ENCODE measurements around the gene AMACR.
"Not testable (repeated sequence)": the region's sequence is repeated elsewhere in the genome, so short reads cannot be mapped to it uniquely, and the experiment has no call there.

The AMACR gene

GRCh38 chr5:34035756-34036155 is 27.9 kb upstream of the AMACR start:
- DNase-seq: no peak

DNA sequence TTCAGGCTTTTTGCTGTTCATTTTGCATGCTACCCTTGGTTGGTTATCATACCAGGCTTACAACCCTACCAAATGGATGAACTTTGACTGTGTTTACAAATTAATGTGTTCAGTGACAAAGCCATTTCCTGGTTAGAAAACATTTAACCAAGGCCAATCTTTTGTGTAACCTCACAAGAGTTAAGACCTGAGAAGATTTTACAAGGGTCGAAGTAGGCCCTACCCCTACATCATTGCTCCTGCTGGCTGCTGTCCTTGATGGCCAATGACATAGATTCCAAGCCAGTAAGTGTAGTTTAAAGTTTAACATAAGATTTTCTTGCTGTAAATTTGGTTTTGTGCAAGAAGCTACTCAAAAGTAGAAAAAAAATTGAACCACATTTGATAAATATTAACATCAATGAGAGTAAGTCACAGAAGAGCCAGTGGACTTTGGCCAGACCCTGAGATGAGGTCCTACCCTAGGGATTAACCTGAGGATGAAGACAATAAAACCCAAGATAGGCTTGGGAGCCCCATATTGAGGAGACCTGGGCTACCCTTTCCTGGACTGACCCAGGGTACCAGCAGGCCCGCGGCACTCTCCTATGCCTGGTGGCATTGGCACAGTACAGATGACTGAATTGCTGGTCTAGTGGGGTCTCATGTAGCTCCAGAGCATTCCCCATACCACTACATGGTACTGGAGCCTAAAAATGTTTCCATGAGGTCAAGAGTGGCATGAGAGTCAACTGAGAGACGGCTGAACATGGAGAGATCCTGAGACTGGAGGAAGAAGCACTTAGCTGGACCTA is 26.9 kb upstream of the AMACR start:
- no peak for DNase-seq

- no peak for DNase-seq
Observed at GRCh38 chr5:34031966-34032365, 24.1 kb upstream of the AMACR start.

DNA sequence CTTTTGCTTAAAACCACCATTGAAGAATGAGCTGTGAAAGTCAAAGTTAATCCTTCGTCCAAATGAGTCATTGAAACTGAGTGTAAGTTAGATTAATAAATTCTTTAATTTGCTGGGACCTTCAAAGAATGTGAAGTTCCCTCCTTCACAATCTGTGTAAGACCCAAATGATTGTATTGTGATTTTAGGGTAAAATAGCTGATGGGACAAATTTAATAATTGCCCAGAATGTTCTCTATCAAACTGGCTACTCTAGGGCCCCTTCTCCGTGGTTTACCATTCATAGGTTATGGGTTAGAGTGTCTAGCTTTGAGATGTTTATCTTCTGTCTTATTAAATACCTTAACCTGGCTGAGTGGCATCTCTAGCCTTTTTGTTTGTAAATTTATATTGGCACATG is 23.3 kb upstream of the AMACR start:
- DNase-seq: no peak

DNA sequence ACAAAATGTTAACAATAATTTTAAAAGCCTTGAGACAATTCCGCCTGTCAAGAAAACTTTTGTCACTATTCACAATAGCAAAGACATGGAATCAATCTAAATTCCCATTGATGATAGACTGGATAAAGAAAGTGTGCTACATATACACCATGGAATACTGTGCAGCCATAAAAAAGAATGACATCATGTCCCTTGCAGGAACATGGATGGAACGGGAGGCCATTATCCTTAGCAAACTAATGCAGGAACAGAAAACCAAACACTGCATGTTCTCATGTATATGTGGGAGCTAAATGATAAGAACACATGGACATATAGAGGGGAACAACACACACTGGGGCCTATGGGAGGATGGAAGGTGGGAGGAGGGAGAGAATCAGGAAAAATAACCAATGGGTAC is 22.7 kb upstream of the AMACR start:
- not testable (repeated sequence) for DNase-seq

- DNase-seq: no peak
Observed at GRCh38 chr5:34030048-34030447, 22.2 kb upstream of the AMACR start.

- DNase-seq: no peak
Observed at GRCh38 chr5:34028349-34028748, 20.5 kb upstream of the AMACR start.

- no peak for DNase-seq
Observed at GRCh38 chr5:34026089-34026761, 18.4 kb upstream of the AMACR start.

- no peak for DNase-seq
Observed at GRCh38 chr5:34022121-34022705, 14.4 kb upstream of the AMACR start.

DNA sequence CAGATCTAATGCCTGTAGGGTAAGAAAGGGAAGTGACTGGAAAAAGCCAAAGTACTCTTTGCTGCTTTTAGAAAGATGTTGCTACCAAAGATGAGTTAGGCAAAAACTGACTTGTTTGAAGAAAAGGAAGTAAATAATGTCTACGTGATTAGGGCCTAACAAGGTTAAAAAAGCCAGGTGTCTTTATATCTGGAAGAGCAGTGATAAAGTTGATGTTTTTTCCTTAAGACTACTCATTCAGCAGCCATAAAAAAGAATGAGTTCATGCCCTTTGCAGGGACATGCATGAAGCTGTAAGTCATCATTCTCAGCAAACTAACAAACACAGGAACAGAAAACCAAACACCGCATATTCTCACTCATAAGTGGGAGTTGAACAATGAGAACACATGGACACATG is 13.5 kb upstream of the AMACR start:
- no peak for DNase-seq

GRCh38 chr5:34020726-34021125 is 12.9 kb upstream of the AMACR start:
- no peak for DNase-seq

DNA sequence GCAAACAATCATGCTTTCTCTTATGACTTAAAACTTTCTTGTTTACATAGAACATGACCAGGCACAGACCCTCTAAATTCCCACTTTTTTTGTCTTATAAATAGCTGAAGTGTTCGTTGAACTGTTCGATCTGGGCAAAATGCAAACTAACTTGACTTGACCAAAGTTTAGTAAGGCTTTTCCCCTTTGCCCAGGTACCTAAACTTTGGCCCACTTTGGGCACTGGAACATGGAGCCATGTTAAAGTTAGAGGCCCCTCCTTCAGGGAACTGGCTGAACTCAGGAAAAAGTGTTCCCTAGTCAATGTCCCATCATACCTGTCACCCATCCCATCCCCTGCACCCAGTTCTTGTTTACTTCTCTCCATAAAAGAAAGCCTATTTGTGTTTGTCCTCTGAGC is 9.4 kb upstream of the AMACR start:
- DNase-seq: no peak

DNA sequence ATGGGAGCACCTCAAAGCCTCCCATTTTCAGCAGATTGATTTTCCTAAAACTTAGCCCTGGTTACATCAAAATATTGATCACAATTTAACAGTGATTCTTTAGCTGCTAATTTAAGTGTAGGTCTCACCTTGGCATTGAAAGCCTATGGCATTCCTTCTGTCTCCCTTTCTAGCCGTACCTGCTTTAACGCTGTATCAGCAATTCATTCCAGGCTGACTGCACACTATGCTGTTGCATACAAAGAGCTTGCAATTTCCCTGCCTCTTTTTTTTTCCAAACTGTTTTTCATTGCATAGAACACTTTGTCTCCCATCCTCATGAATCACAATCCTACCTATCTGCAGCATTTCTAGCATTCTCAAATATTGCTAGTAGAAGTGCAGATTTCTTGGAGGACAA is 8.9 kb upstream of the AMACR start:
- no peak for DNase-seq

DNA sequence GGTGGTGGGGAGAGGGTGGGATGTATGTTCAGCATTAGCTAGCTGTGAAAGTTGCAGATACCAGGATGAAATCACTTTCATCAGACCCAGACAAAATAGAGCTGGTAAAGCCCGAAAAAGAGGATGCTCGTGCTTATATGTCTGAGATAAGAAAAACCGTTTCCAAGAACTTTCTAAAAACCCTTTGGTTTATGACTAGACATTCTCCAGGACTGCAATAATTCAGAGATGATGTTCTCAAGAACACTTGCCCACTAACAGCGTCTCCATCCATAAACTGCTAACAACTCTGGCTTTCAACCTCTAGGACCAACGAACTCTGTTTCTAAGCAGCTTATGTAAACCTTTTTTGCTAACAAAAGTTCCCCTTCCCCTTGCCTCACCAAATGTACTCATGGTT is 8.4 kb upstream of the AMACR start:
- DNase-seq: no peak

DNA sequence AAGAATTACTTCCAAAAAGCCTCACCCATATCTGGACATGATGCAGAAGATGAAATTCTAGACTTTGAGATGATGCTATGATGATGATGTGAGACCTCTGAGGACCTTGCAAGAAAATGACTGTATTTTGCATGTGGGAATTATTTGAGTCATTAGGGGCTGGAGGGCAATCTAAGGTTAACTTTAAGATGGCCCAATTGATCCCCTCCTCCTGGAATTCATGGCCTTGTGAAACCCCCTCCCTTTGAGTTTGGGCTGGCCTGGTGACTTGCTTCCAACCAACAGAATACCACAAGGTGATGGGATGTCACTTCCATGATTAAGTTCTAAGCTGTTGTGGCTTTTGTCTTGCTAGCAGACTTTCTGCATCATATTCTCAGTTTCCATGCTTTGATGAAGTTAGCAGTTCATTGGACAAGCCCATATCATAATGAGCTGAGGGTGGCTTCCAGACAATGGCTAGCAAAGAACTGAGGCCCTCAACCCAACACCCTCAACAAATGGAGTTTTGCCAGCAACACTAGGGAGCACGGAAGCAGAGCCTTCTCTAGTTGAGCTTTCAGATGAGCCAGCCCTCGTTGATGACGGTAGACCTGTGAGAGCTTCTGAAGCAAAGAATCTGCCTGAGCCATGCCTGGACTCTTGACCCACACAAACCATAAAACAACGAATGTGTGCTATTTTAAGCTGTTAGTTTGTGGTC is 7.4 kb upstream of the AMACR start:
- DNase-seq: no peak

DNA sequence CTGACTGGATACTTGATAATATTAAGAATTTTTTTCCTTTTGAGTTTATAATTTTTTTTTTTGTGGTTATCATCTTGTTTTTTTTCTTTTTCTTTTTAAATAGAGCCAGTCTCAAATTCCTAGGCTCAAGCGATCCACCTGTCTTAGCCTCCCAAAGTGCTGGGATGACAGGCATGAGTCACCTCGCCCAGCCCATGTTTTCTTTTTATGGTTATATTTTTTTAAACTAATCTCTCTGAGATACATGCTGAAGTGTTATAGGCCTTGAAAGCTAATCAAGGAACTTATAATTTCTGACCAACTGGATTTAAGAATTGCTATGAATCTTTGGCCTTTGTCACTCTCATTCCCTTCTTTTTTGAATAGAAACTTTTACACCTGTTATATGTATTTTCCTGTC is 6.8 kb upstream of the AMACR start:
- DNase-seq: no peak

GRCh38 chr5:34013547-34013946 is 5.7 kb upstream of the AMACR start:
- DNase-seq: no peak

DNA sequence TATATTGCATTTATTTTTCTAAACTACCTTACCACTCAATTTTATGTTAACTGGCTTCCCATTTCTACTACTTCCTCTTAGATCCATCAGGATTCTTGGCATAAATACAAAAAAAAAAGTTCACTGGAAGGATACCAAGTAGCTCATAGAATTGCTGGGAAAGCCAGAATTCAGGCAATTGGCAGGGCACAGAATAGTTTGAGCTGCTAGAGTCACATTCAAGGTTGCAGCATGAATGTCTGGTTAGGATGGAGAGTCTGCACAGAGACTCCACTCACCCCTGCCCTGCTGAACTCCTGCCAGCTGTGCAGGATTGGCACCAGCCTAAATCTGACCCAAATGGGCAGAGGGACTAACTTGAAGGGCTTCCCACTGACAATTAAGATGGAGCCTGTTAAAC is 4.9 kb upstream of the AMACR start:
- no peak for DNase-seq

DNA sequence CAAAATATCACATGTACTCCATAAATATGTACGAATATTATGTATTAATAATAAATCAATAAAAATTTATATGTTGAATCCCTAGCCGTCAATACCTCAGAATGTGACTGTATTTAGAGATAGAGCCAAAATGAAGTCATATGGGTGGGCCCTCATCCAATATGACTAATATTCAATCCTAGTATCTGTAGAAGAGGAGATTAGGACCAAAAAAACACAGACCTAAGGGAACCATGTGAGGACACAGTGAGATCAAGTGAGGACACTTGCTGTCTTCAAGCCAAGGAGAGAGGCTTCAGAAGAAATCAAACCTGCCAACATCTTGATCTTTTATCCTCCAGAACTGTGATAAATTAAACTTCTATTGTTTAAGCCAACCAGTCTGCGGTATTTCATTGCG is 3.7 kb upstream of the AMACR start:
- no peak for DNase-seq

- not testable (repeated sequence) for DNase-seq
Observed at GRCh38 chr5:34010146-34010545, 2.3 kb upstream of the AMACR start.

DNA sequence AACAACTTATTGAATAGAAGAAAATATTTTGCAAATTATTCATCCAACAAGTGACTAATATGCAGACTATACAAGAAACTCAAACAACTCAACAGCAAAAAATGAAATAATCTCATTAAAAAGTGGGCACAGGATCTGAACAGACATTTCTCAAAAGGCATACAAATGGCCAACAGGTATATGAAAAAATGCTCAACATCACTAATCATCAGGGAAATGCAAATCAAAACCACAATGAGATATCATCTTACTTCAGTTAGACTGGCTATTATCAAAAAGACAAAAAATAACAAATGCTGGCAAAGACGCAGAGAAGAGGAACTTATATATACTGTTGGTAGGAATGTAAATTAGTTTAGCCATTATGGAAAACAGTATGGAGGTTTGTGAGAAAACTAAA is 1.8 kb upstream of the AMACR start:
- DNase-seq: no peak

DNA sequence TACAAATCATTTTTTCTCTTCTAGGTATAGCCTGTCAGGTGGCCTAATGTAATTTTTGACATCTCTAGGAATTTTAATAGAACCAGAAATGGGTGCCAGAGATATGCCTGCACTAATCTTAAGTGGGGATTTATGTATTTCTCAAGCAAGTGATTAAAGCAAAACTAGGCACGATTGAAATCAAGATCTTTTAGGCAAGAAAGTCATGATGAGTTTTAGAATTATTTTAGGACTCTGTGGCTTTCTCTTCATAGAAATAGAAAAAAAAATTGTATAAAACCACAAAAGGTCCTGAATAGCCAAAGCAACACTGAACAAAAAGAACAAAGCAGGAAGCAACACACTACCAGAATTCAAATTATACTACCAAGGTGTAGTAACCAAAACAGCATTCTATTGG is 952 bp upstream of the AMACR start:
- no peak for DNase-seq

DNA sequence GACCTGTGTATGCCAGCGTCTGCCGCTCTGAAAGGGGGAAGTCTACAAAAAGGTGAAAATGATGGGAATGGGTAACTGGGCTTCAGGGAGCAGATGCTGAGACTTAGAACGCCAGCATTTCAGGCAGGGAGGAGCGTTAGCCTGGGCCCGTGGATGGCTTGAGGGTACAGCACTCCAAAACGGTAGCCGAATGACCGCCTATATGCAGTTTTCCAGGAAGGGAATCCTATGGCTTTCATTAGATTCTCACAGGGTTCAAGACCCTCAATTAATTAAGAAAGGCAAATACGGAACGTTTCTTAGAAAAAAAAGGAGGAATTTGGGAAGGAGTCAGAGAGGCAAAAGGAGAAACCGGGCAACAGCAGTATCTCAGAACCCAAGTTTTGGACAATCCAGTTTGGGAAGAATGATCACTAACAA is 639 bp downstream of the AMACR start:
- DNase-seq: no peak

- no peak for DNase-seq
Observed at GRCh38 chr5:34005681-34006080, 2.2 kb downstream of the AMACR start.

Measured in cortex of kidney (tissue), 1 donor.